ENCODE data around the gene SLIT3.

SLIT3 gene

DNA sequence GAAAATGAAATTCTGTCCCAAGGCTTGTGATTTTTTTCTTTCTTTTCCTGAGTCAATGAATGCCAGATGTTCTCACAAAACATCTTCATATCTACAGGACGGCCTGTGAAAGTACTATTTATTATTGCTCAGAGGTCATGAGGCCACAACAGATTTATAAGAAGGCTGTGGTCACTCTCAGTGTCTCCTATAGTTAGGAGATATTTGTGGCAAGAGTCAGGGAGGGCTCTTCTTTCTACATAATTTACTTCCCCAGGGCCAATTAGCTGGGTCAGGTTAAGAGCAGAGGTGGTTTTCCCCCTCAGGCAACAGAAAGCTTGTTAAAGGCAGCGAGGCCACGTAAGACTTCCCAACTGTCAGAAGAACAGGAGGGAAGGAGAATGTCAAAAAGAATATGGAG, 248.7 kb downstream of the SLIT3 start:
- intact Hi-C loops (cut with DNase I): no loop called here
- DNase-seq: no peak

DNA sequence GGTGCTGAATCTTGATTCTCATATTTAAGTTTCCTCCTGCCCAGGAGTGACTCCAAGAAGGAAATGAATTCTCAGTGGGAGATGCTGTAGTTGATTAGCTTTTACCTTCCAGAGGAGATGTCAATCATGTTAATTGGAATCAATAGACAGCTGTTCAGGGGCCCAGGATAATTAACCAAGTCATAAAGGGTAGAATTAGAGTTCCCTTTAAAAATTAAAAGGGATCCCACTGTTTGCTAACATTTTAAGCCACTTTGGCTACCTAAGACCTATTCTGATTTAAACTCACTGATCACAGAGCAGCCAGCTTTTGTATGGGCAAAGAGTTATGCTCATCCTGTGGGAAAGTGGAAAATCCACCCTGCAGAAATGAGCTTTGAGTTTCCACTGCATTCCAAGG, 249.6 kb downstream of the SLIT3 start:
- DNase-seq: no peak
- intact Hi-C loops (cut with DNase I): no loop called here

DNA sequence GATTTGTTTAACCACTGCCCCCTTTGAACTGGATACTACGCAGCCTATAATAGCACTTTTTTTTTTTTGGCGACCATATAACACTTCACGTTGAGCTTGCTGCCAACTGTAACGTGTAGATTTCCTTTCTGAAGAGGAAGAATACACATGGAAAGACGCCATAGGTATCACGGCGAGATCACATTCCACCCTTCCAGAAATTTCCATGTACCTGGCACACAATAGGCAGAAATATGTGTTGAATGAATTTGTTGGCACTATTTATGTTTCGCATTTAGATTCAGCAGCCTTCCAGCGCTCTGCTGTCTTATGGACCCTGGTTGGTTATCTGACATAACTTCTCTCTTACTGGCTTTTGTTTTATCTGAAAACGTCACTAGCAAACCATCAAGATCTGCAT, 250.3 kb downstream of the SLIT3 start:
- intact Hi-C loops (cut with DNase I): no loop called here
- no peak for DNase-seq

DNA sequence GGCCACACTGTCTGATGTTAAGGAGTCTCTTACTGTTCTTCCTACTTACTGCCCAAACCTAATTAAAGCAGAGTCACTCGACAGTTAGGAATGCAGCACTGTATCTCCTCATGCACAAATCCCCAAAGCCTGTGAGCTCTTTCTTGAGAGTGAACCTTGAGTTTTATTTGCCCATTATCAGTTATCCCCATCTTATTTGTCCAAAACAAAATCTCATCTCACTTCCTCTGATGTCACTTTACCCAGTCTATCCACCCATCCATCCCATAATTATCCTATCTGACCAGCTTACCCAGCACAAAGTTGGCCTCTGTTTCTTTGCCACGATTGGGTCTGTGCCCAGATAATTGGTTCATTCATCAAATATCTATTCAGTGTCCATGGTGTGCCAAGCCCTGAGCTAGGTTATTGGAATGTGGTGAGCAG, 250.8 kb downstream of the SLIT3 start:
- intact Hi-C loops (cut with DNase I): no loop called here
- peak in 2 of 10 donors; percentile 26 to 33 for DNase-seq

DNA sequence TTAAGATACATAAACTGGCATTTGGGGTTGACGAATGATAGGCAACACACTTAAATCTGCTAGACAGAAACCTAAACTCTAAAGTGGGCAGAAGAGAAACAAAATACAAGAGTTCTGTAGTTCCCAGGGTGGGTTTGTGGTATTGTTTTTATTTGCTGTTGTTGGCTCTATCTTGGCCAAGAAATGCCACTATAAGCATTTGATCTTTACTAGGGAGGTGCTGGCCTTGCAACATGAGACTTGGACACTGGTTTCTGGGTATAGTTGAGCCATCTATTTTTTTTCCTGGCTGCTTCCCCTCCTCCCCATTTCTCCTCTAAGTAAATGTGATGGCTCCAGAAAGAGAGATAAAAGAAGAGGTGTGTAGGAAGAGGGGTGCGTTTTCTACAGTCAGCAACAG, 251.2 kb downstream of the SLIT3 start:
- DNase-seq: no peak
- intact Hi-C loops (cut with DNase I): no loop called here

DNA sequence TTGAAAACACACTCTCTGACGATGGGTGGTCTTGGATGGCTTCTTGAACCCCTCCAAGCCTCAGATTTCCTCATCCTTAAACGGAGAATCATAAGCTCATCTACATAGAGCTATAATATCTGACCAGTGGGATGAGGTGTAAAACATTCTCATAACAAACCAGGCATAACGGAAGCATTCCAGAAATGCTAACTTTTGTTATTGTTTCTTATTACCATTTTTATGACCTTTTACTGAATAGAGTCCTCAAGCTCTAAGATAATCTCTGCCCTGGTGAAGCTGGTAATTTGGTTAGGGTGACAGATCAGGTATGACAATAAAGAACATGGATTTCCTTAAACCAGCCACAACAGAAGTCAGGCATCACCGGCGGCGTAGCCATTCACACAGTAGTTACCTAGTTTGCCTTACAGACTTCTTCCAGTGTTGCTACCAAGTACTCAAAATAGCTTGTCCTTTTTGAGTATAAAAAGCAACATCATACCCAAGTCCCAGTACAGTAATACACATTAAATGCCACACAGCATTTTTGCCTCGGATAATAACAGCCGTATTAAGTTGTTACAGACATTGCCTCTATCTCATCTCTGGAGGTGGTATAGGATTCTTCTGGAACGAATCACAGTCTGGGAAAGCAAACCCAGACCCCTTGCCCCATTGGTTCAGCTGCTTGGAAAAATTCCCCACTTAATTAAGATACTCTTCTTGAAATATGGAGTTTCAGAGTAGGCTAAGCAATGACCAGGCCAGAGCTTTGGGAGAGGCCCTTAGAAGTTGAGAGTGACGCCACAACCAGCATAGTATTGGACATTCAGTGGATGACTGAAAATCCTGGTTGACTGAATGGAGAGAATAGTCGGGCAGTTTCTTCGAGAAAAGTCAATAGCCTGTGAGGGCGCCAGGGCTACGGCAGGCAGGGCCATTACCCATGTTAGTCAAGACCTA, 252.5 kb downstream of the SLIT3 start:
- DNase-seq: no peak
- intact Hi-C loops (cut with DNase I): no loop called here

DNA sequence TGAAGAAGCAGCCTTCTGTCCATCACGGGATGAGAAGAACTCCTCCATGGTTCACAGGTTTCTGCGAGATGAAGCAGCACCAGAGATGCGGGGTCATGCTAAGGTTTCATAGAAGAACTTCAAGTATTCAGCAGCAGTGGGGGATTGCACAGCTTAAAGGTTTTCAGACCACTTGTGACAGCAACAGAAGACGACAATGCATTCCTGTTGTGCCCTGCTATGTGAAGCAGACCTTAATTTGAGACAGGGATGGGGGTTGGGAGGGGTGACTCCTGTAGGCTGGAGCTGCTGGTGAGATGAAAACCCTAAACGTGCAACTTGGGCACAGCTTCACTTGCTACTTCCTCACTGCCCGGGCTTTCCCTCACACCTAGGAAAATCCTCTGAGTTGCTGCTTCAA, 256.0 kb downstream of the SLIT3 start:
- no peak for DNase-seq
- intact Hi-C loops (cut with DNase I): no loop called here

DNA sequence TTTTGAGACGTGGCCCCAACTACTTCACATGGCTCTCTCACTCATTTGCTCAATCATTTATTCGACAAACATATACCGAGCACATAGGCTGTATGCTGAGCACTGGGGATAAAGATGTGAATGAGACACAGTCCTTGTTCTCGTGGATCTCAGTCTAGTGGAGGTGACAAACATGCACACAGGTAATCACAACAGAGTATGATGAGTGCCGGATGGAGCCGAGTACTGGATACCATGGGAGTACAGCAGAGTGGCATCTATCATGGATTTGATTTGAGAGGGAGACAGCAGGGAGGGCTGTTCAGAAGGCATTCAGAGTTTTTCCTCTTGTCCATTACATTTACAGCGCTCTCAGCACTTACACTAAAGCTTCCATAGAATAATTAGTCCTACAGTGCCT, 259.8 kb downstream of the SLIT3 start:
- intact Hi-C loops (cut with DNase I): no loop called here
- DNase-seq: no peak

DNA sequence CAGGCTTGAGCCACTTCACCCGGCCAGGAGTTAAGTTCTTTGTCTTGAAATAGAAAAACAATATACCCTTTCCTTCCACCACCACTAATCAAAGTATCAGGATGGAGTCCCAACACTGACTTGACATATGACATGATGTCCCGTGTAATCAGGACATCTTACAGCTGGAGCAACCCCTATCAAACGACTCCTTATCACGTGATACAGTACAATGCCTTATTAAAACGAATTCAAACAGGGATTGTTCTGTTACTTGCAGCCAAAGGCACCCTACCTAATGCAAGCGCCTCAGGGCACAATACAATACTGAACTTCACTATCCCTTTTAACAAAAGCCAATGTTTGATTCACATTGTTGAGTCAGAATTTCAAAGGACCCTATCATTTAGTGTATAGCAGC, 261.3 kb downstream of the SLIT3 start:
- no peak for DNase-seq
- intact Hi-C loops (cut with DNase I): no loop called here

DNA sequence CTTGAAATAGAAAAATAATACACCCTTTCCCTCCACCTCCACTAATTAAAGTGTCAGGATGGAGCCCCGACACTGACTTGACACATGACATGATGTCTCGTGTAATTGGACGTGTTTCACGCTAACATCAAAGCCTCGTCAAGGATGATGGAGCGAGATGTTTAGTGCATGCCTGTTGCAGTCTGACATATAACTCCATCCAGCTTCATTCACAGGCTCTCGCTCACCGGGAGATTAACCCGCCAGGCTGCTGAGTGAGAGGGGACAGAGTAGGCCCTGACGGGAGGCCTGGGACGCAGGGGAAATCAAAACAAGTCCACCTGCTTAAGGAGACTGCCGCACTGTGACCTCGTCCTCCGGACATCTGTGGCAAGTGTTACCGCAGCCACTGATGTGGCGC, 263.5 kb downstream of the SLIT3 start:
- DNase-seq: no peak
- intact Hi-C loops (cut with DNase I): no loop called here

DNA sequence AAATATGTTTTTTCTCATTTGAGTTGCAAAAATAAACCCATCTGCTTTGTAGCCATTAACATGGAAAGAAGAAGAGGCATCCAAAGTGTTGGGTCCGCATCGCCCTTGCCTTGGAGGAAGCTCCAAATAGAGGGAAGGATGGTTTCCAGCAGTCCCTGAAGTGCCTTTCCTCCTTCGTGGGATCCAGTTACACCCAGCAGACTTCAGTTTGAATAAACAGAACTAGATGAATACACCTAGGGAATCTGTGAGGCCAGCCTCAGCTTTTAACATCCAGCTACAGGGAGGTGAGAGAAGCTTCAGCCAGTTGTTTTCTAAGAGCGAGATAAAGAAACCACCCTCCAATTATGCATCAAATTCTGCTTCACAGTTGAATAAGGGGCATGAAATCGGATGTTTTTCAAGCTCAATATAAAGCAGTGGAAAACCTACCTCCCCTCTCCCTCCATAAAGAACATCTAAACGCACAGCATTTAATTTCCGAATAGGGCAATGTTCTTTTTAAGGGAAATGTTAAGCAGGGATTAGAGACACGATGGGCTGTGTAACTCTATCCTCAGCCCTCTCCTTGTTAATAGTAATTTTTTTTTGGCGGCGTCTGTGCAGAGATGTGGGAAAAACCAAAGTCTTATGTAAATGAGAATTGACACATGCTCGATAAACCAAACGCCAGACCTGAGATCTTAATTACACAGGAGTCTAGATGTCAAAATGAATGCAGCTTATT, 264.7 kb downstream of the SLIT3 start:
- intact Hi-C loops (cut with DNase I): no loop called here
- DNase-seq: no peak

DNA sequence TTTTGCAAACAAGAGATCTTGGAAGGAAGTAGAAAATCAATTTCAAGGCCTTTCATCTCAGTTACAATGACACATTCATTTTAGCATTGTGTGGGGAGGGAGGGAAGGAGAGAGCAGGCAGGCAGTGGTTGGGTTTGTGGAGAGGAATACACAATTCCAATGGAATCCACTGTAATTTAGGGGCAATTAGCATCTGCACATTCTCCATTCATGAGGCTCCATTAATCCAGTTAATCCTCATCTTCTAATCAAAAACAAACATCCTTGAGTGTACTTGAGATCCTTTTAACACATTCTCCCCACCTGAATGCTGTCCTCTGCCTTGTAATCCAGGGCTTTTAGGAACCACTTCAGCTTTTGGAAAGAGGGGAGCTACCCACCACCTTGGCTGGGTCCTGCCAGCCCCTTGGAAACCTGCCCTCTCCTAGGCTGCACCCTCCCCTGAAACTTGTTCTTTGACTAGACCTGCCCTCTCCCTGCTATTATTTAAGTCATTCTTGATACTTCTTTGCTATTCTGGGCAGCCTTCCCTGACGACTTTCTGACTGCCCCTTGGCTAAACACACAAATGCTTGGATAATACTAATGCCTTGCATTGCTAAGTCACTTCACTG, 271.2 kb downstream of the SLIT3 start:
- intact Hi-C loops (cut with DNase I): no loop called here
- no peak for DNase-seq

DNA sequence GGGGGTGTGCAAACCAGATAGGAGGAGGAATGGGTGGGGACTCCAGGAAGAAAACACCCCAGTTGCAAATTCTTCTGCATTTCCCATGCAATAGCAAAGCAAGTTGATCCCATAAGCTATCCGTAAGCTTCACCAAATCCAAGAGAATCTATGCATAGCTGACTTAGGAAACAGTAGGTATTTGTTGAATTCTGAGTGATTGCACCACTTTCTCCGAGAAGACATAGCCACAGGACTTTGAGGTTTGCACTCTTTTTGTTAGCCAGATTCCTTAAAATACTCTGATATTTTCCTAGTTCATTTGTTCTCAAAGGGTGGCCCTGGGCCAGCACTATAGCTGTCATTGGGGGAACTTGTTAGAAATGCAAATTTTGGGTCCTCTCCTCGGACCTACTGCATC, 271.9 kb downstream of the SLIT3 start:
- intact Hi-C loops (cut with DNase I): no loop called here
- DNase-seq: no peak

DNA sequence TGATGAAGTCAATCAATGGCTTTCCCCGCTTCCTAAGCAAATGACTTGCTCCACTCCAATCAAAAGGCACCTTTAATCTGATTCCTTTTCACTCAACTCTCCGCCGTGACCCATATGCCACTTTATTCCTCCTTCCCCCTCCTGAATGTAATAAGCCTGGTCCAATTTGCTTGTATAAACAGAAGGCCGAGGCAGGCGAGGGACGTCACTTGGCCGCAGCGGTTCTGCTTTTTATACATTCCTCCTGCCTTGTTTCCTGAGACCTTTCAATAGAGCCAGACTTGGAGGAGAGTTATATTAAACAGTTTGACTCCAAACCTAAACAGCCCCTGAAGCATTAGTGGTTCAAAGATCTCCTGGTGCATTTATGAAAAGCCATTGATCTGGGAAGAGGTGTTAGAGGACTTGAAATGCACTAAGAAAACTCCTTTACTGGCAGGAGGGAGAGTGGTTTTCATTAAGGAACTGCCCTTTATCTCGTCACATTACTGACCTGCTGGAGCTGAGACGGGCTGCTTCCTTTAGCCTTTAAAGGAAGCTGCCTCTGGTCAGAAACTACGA, 273.4 kb downstream of the SLIT3 start:
- peak in 1 of 10 donors; percentile 72 for DNase-seq

DNA sequence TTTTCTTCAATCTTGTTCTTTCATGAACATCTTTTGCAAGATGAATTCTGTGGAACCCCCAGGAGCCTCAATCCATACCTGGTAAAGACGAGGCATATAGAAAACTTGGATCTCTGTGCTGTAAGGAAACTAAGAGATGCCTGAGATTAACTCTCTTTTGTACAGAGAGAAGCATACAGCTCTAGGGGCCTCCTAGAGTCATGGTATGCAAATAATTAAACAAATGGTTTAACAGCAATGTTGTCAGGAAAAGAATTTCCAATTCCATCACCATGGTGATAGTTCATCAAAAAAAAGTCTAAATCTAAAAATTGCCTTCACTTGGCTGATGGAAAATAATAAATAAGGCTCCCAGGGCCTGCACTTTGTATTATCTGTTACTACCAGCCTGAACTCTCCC, 275.4 kb downstream of the SLIT3 start:
- DNase-seq: no peak
- intact Hi-C loops (cut with DNase I): no loop called here

More for the DNA sequence above, 273.4 kb downstream of the SLIT3 start:
- intact Hi-C loops (cut with DNase I): no loop called here

DNA sequence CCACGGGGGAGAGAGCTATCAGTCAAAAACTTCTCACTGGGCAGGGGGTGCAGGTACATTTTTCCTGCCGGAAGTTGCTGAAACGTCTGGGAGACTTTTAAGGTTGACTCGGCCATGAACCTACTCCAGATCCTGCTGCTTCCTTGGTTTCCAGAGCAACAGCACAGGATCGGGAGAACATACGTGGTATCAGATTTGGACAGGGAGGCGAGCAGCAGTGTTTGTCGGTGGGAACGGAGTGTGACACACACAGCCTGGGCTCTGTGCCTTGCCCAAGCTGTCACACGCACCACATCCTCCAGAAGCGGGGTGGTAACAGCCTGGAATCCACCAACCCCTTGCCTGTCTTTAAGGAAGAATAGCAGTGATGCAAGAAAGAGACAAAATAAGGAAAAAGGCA, 276.5 kb downstream of the SLIT3 start:
- intact Hi-C loops (cut with DNase I): no loop called here
- DNase-seq: peak in 8 of 10 donors; percentile 45 to 95 (median 68)

DNA sequence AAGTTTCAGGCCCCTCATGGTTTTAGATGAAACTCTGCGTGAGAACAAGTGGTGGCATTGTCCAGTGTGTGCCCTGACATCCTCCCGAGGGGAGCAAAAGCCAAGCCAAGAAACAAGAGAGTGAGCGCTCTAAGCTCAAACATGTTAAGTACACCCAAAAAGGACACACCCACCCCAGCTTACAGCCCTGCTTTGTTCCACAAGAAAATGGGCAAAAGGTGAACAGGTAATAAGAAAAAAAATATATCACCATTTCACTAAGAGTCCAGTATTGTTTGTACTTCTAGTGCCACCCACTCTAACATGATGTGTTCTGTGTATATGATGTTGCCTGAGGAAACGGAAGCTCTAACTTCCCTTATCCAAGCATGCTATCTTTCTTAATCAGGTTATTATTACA, 278.2 kb downstream of the SLIT3 start:
- intact Hi-C loops (cut with DNase I): no loop called here

DNA sequence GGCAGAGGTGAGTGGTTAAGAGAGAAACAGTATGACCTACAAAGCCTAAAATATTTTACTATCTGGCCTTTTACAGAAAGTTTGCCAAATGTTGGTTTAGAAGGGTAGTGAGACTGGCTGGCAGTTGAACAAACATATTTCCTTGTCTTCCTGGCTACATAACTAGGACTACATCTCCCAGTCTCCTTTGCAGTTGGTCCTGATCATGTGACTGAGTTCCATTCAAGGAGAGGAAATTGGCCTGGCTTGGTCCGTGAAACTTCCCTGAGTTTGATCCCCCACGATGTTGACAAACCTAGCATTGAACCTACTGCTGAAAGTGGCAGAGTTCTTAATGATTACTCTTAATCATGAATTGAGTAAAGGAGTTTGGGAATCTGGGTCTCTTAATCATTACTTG, 280.8 kb downstream of the SLIT3 start:
- intact Hi-C loops (cut with DNase I): no loop called here
- DNase-seq: no peak

More for the DNA sequence above, 278.2 kb downstream of the SLIT3 start:
- no peak for DNase-seq

DNA sequence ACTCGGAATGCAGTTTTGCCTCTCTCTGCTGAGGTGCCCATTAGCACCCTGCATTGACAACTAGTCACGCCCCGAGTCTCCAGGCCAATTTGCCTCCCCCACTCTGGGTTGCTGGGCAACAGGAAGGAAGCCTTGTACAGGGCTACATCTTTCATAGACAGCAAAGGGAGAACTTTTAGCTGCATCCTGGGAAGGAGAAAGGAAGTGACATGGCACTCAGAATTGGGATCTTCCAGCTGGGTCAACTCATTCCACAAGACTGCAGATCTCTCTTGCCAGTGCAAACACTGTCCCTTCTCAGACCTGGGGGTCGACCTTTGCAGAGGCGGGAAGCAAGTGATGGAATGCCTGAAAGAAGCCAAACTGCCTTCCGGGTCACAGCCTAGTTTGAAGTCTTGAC, 282.0 kb downstream of the SLIT3 start:
- intact Hi-C loops (cut with DNase I): no loop called here
- DNase-seq: no peak

DNA sequence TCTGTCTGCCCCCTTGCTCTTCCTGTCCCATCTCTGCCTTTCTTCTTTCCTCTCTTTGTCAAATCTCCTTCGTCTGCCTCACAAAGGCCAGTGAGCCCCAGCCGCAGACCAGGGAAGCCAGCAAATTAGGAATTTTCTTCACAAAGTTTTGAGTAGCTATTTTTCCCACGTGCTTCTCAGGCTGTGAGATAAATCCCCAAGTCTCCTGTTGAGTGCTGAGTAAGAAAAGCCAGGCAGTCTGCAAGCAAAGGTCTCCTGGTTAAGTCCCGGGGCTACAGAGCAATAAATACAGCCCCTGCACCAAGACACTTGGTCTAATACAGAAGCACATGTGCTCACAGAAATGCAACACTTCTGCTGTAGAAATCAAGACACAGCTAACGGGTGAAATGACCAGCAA, 284.9 kb downstream of the SLIT3 start:
- intact Hi-C loops (cut with DNase I): no loop called here
- DNase-seq: no peak

DNA sequence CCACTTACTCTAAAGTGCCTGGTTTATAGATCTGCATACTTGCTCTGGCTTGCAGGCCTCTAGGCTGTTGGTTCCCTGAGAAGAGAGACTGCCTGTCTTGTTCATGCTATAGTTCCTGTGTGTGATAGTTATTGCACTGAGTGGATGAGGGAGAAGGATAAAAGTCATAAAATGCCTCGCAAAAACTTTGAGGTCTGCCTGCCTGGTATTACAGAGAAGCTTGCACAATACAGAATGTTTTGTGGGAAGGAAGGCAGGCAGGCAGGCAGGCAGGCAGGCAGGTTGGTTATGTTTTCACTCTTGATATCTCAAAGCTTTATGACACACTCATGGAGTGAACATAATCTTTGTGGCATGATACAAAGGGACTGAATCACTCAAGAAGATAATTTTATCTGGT, 287.1 kb downstream of the SLIT3 start:
- intact Hi-C loops (cut with DNase I): no loop called here
- no peak for DNase-seq
